Ovary (tissue), 9 donors: ENCODE results near the gene KDM2A. TPM values are rescaled to one million over a fixed set of nuclear protein-coding genes. Genes with fewer than 3 reads are reported as not detected.

Source experiments
- DNase-seq, 5 donors: peaks; one replicate each; pipeline ENCODE4 v3.0.0-alpha.2; 2019 to 2020
- H3K27ac ChIP-seq, 2 donors: fragments of 200-600 bp; one replicate each; pipeline versions ENCODE4 v1.5.1 to v1.8.0; 2019 to 2022
- H3K27me3 ChIP-seq: fragments of 200-600 bp; one replicate; pipeline ENCODE4 v1.8.0; 2022
- H3K36me3 ChIP-seq: fragments of 200-600 bp; sonication (generic); one replicate; pipeline ENCODE4 v1.5.1; 2019
- H3K4me1 ChIP-seq: one replicate; pipeline ENCODE4 v1.8.1; 2013; ENCODE audit warnings: mild to moderate bottlenecking, moderate library complexity; ENCODE audit not compliant: insufficient read depth
- H3K4me3 ChIP-seq: fragments of 200-600 bp; sonication (generic); one replicate; pipeline ENCODE4 v1.5.1; 2017
- H3K9me3 ChIP-seq, 2 donors: fragments of 200-600 bp in 1 of 2; sonication (generic) in 1 of 2; one replicate each; pipeline versions ENCODE4 v1.5.1 to v1.8.1; 2013 to 2019; ENCODE audit warnings: mild to moderate bottlenecking in 1 of 2, moderate library complexity in 1 of 2
- CTCF ChIP-seq, 3 donors: fragments of 450-650 bp in 2 of 3; fragments of 200-600 bp in 1 of 3; IDR thresholded peaks; one replicate each; pipeline versions ENCODE4 v1.5.1 to v1.8.0; 2016 to 2022; ENCODE audit warnings: antibody characterized with exemption in 3 of 3, mild to moderate bottlenecking in 1 of 3
- EP300 ChIP-seq: sonication (generic); formaldehyde crosslinking; IDR thresholded peaks from one replicate; pipeline ENCODE4 v1.6.1; 2017; ENCODE audit warnings: antibody characterized with exemption
- POLR2A ChIP-seq: fragments of 450-650 bp; IDR thresholded peaks from one replicate; pipeline ENCODE4 v1.6.1; 2017; ENCODE audit warnings: antibody characterized with exemption, mild to moderate bottlenecking, moderate library complexity
- WGBS, 3 donors: extraction: QIAGEN DNeasy Blood & Tissue Kit in 1 of 3; methylation state at CpG; one replicate each; pipeline versions ENCODE4 v1.1.5 to v1.1.7; 2013 to 2017; 5-methylcytosine and 5-hydroxymethylcytosine counted together
- intact Hi-C, 4 donors: fragments of 100-400 bp; cut with DNase I; formaldehyde crosslinking; loops; one replicate each; pipeline versions ENCODE4 v1.11.0 to v1.15.1; 2022 to 2023
- polyA plus RNA-seq, 2 donors: library from polyadenylated mRNA; stranded (reverse); fragments of 200-250 nt in 1 of 2; fragments of 350-450 nt in 1 of 2; fragmentation: Illumina TruSeq in 1 of 2; extraction: RNeasy Lipid Tissue Mini Kit (QIAGEN cat#74804) in 1 of 2; gene quantifications; one replicate each; pipeline ENCODE4 v1.2.3, GENCODE V29; 2013 to 2014
- total RNA-seq, 7 donors: library from RNA; depleted of rRNA in 2 of 7; stranded (reverse); fragments of >200 nt in 2 of 7; fragmentation: NEBNext Ultra II Directional in 3 of 7; extraction: Animal tissue kit (Norgen Biotek cat#: 25700) in 3 of 7; gene quantifications; one replicate each; pipeline versions ENCODE4 v1.1.0 to v1.2.4, GENCODE V29; 2016 to 2023
- donor health status: DM: no; HTN: no; CAD: no; lungs with moderate emphysema.
- donor health status: DM: no; HTN: no; CAD: no.
- donor health status: Bipolar disorder and iron deficiency.
- donor health status: DM: yes; HTN: yes; CAD: no.
- donor health status: DM: no; HTN: no; CAD: no.
- donor health status: DM: yes; HTN: yes; CAD: no.

KDM2A gene
- total and polyA plus RNA-seq, 9 donors = 33.5 to 76.9 (median 53.0) TPM

- 27 to 44% (median 38%) methylated on average over 3 of the region's 3 CpGs for WGBS, 3 donors
- DNase-seq = no peak
- TF ChIP-seq POLR2A (no peak), CTCF (IDR thresholded peaks at IDR 0.05) (no peak), EP300 (no peak)
- H3K27ac ChIP-seq = no peak overlapping the region
- H3K36me3 ChIP-seq = no peaks in the 10 kb centered on the region
- H3K4me3 ChIP-seq = no peak overlapping the region
- H3K9me3 ChIP-seq = no peaks in the 10 kb centered on the region
- no peaks in the 10 kb centered on the region for H3K27me3 ChIP-seq
- intact Hi-C loops = no loop called here
- H3K4me1 ChIP-seq = peaks cover 2% of the 10 kb centered on the region
Measured at GRCh38 chr11:67293090-67293489, 174.0 kb downstream of the KDM2A start.

- Histone ChIP-seq H3K36me3 (no peaks in the 10 kb centered on the region), H3K4me1 (no peaks in the 10 kb centered on the region), H3K9me3 (no peaks in the 10 kb centered on the region), H3K4me3 (no peak overlapping the region), H3K27ac (no peak overlapping the region), H3K27me3 (no peaks in the 10 kb centered on the region)
- 96 to 100% (median 97%) methylated on average over 1 of the region's 1 CpG for WGBS, 3 donors
- intact Hi-C loops = no loop called here
- TF ChIP-seq EP300 (no peak), POLR2A (no peak), CTCF (IDR thresholded peaks at IDR 0.05) (no peak)
- no peak for DNase-seq
Measured at GRCh38 chr11:67295846-67296245, 176.8 kb downstream of the KDM2A start.

GRCh38 chr11:67298786-67299185, 179.7 kb downstream of the KDM2A start:
- WGBS, 3 donors = 80 to 89% (median 81%) methylated on average over 7 of the region's 7 CpGs
- Histone ChIP-seq H3K27ac (no peak overlapping the region), H3K36me3 (no peaks in the 10 kb centered on the region), H3K27me3 (no peaks in the 10 kb centered on the region), H3K4me1 (peaks cover 3% of the 10 kb centered on the region), H3K4me3 (no peak overlapping the region), H3K9me3 (no peaks in the 10 kb centered on the region)
- DNase-seq = no peak
- intact Hi-C loops = no loop called here
- TF ChIP-seq EP300 (no peak), POLR2A (no peak), CTCF (IDR thresholded peaks at IDR 0.05) (no peak)

GRCh38 chr11:67299471-67300191, 180.6 kb downstream of the KDM2A start:
- H3K4me3 ChIP-seq = no peak overlapping the region
- no peaks in the 10 kb centered on the region for H3K36me3 ChIP-seq
- no peaks in the 10 kb centered on the region for H3K27me3 ChIP-seq
- intact Hi-C loops = no loop called here
- TF ChIP-seq CTCF (IDR thresholded peaks at IDR 0.05) = no peak
- no peak for TF ChIP-seq EP300
- TF ChIP-seq POLR2A = no peak
- no peak overlapping the region for H3K27ac ChIP-seq
- H3K9me3 ChIP-seq = no peaks in the 10 kb centered on the region
- DNase-seq = peak in 2 of 5 donors; percentile 29 to 36
- WGBS, 3 donors = 90 to 91% (median 90%) methylated on average over 26 to 29 of the region's 29 CpGs
- peaks cover 8% of the 10 kb centered on the region for H3K4me1 ChIP-seq
